MM.1S (cell line): ENCODE measurements around the gene CAP2.
"Not testable (repeated sequence)": the region's sequence is repeated elsewhere in the genome, so short reads cannot be mapped to it uniquely, and the experiment has no call there.

ENCODE experiments used
- EZH2 ChIP-seq: fragments of 300-600 bp; sonication (generic); optimal IDR thresholded peaks from 2 replicates; pipeline ENCODE3; 2017; ENCODE audit warnings: low read depth, mild to moderate bottlenecking, antibody characterized with exemption, low read length, mixed read lengths
- TF ChIP-seq, protein P1 (sequence below): fragments of 300-600 bp; sonication (generic); IDR thresholded peaks from 2 replicates; pipeline ENCODE4 v1.5.1; 2016; ENCODE audit warnings: antibody characterized with exemption, low read length, mixed read lengths

DNA sequence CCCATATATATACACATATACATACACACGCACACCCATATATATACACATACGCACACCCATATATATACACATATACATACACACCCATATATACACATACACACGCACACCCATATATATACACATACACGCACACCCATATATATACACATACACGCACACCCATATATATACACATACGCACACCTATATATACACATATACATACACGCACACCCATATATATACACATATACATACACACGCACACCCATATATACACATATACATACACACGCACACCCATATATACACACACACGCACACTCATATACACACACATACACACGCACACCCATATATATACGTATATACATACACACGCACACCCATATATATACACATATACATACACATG, 193.2 kb downstream of the CAP2 start:
- TF ChIP-seq, protein P1, sequence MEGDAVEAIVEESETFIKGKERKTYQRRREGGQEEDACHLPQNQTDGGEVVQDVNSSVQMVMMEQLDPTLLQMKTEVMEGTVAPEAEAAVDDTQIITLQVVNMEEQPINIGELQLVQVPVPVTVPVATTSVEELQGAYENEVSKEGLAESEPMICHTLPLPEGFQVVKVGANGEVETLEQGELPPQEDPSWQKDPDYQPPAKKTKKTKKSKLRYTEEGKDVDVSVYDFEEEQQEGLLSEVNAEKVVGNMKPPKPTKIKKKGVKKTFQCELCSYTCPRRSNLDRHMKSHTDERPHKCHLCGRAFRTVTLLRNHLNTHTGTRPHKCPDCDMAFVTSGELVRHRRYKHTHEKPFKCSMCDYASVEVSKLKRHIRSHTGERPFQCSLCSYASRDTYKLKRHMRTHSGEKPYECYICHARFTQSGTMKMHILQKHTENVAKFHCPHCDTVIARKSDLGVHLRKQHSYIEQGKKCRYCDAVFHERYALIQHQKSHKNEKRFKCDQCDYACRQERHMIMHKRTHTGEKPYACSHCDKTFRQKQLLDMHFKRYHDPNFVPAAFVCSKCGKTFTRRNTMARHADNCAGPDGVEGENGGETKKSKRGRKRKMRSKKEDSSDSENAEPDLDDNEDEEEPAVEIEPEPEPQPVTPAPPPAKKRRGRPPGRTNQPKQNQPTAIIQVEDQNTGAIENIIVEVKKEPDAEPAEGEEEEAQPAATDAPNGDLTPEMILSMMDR: not testable (repeated sequence)
- not testable (repeated sequence) for TF ChIP-seq EZH2
